ENCODE measurements around the gene RAMAC.
"Not testable (repeated sequence)": the region's sequence is repeated elsewhere in the genome, so short reads cannot be mapped to it uniquely, and the experiment has no call there.

RAMAC gene

DNA sequence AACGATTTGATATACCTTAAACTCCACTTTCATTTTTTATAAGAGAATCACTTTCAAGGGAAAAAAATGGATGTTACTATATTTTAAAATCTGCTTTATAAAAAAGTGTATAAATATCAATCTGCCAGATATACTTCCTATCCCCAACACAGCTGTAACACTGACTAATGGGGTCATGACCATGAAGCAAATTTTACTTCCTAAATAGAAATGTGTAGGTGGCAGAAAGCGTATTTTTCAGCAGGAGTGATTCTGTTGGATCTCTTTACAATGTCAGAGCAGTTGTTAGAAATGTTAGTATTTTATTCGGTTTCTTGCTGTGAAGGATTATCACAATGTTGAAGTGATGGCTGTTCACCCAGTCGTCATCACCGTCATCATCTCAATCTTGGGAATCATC lies 30.9 kb downstream of the RAMAC start:
- no peak for DNase-seq

DNA sequence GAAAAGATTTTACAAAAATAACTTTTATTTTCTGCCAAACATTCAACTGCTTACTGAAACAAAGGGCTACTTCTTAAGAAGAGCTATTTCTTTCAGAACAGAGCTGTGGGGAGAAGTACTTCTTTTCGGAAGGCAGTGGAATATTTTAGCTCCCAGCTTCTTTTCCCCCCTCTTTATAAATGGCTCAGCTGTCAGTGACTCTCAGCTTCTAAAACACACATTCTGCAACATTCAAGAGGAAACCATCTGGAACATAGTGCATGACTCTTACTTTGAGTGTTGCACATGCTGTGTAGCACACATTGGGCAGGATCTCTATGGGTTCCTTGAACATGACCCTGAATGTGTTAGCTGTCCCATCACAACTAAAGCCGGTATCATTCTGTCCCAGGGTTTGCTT lies 32.4 kb downstream of the RAMAC start:
- DNase-seq = peak; percentile 43

DNA sequence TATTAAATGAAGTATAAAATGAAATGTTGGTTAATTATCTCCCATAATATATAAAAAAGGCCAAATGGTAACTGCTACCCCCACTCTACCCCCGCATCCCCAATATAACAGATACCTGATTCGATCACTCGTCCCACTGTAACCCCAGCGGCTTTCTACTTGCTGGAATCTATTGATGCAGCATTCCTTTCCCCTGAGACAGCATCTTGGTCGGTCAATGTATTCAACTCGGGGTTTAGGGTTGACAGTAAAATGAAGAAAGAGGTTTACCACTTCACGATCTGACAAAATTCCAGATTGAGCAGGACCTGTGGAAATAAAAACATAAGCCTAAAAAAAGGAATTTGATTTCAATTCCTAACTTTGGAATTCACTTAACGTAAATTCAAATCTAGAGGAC lies 44.0 kb downstream of the RAMAC start:
- no peak for DNase-seq

DNA sequence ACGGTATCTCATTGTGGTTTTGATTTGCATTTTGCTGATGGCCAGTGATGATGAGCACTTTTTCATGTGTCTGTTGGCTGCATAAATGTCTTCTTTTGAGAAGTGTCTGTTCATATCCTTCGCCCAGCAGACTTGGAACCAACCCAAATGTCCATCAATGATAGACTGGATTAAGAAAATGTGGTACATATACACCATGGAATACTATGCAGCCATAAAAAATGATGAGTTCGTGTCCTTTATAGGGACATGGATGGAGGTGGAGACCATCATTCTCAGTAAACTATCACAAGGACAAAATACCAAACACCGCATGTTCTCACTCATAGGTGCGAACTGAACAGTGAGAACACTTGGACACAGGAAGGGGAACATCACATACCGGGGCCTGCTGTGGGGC lies 45.2 kb downstream of the RAMAC start:
- not testable (repeated sequence) for DNase-seq

DNA sequence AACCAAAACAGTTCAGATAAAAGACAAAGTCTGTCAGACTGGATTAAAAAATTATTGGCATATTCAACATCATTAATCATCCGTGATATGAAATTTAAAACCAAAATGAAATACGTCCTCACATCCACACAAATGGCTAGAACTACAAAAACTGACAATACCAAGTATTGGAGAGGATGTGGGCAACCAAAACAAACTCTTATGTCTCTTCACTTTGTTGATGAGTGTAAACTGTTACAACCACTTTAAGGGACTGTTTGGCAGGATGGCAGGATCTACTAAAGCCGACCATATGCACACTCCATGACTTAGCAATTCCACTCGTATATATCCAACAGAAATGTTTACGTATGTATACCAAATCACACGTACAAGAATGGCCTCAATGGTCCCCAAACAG lies 50.2 kb downstream of the RAMAC start:
- DNase-seq = no peak

DNA sequence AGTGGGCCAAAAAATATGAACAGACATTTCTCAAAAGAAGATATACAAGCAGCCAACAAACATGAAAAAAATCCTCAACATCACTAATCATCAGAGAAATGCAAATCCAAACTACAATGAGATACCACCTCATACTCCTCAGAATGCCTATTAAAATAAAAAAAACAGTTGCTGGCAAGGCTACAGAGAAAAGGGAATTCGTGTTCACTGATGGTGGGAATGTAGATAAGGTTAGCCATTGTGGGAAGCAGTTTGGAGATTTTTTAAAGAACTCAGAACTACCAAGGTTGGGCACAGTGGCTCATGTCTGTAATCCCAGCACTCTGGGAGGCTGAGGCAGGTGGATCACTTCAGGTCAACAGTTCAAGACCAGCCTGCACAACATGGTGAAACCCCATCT lies 53.2 kb downstream of the RAMAC start:
- DNase-seq = no peak

Data from midbrain (tissue), 1 donor.